HEK293T (cell line): ENCODE measurements around the gene FOXO3.
A peak's percentile ranks its signal among the peaks of the same experiment; 100 is the strongest.

ENCODE experiments used
- CTCF ChIA-PET: fragments of 350-600 bp; formaldehyde crosslinking; extraction: SDS; loops from one replicate; lab custom pipeline; 2021; ENCODE audit warnings: antibody characterized with exemption, inconsistent platforms; lab: Yijun Ruan, JAX
- POLR2A ChIA-PET: fragments of 350-600 bp; formaldehyde crosslinking; extraction: SDS; loops from one replicate; lab custom pipeline; 2020; ENCODE audit warnings: antibody characterized with exemption, inconsistent platforms; lab: Yijun Ruan, JAX
- DNase-seq: peaks from one replicate; pipeline ENCODE4 v3.0.0; 2012; ENCODE audit warnings: mixed read lengths; ENCODE audit errors: extremely low spot score
- ARNT ChIP-seq: fragments of 450-650 bp; IDR thresholded peaks from 2 replicates; pipeline ENCODE4 v1.6.1; 2017; ENCODE audit warnings: mild to moderate bottlenecking
- BHLHE40 ChIP-seq: fragments of 450-650 bp; IDR thresholded peaks from 2 replicates; pipeline ENCODE4 v1.6.1; 2016; ENCODE audit warnings: mild to moderate bottlenecking, moderate library complexity, borderline replicate concordance
- CTBP1 ChIP-seq: fragments of 450-650 bp; IDR thresholded peaks from 2 replicates; pipeline ENCODE4 v1.6.1; 2016; ENCODE audit warnings: borderline replicate concordance
- ELF4 ChIP-seq: fragments of 450-650 bp; IDR thresholded peaks from 2 replicates; pipeline ENCODE4 v1.6.1; 2017; ENCODE audit warnings: antibody characterized with exemption
- FOXA1 ChIP-seq: fragments of 450-650 bp; IDR thresholded peaks from 2 replicates; pipeline ENCODE4 v1.6.1; 2016; ENCODE audit warnings: mild to moderate bottlenecking
- FOXK2 ChIP-seq: fragments of 450-650 bp; IDR thresholded peaks from 2 replicates; pipeline ENCODE4 v1.6.1; 2016; ENCODE audit warnings: mild to moderate bottlenecking
- FOXM1 ChIP-seq: fragments of 450-650 bp; IDR thresholded peaks from 2 replicates; pipeline ENCODE4 v1.6.1; 2017; ENCODE audit warnings: mild to moderate bottlenecking, borderline replicate concordance
- HDGF ChIP-seq: fragments of 450-650 bp; IDR thresholded peaks from 2 replicates; pipeline ENCODE4 v1.6.1; 2017; ENCODE audit warnings: antibody characterized with exemption, borderline replicate concordance
- L3MBTL2 ChIP-seq: fragments of 450-650 bp; conservative IDR thresholded peaks from 2 replicates; pipeline ENCODE4 v1.6.1; 2016; ENCODE audit warnings: mild to moderate bottlenecking
- LEF1 ChIP-seq: fragments of 450-650 bp; IDR thresholded peaks from 2 replicates; pipeline ENCODE4 v1.6.1; 2017; ENCODE audit warnings: mild to moderate bottlenecking, borderline replicate concordance
- NFRKB ChIP-seq: fragments of 450-650 bp; IDR thresholded peaks from 2 replicates; pipeline ENCODE4 v1.6.1; 2016; ENCODE audit warnings: mild to moderate bottlenecking, moderate library complexity
- SP1 ChIP-seq: fragments of 450-650 bp; IDR thresholded peaks from 2 replicates; pipeline ENCODE4 v1.6.1; 2017
- SUZ12 ChIP-seq: fragments of 450-650 bp; IDR thresholded peaks from 2 replicates; pipeline ENCODE4 v1.6.1; 2016; ENCODE audit warnings: mild to moderate bottlenecking
- TARDBP ChIP-seq: fragments of 450-650 bp; IDR thresholded peaks from 2 replicates; pipeline ENCODE4 v1.6.1; 2016
- ZNF384 ChIP-seq: fragments of 450-650 bp; IDR thresholded peaks from 2 replicates; pipeline ENCODE4 v1.6.1; 2016
- TF ChIP-seq, protein P1 (sequence below): fragments of 450-650 bp; IDR thresholded peaks from 2 replicates; pipeline ENCODE4 v1.6.1; 2016

Gene FOXO3

DNA sequence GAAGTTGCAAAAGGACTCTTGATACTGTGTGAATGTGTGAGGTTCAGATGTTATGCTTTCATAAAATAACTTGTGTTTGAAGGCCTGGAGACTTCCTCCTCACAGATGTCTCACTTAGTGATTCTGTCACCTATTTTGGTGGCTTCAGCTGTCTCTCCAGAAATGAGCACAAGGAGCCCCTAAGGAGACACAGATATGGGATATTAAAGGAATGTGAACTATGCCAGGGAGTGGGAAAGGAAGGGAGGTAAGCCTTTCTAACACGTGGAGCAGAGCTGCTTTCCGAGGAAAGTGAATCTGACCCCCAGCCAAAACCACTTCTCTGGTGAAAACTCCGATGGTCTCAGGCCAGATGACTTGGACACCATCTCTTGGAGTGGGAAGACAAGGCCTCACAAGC, 10.5 kb upstream of the FOXO3 start:
- POLR2A ChIA-PET: interaction anchor here (1.0 kb wide), 1 partner anchor 8 kb away, joined by 4 read pairs; no protein-coding TSS in a partner anchor
- TF ChIP-seq CTBP1: no peak
- no peak for TF ChIP-seq TARDBP
- no peak for TF ChIP-seq SP1
- TF ChIP-seq FOXM1: no peak
- TF ChIP-seq, protein P1, sequence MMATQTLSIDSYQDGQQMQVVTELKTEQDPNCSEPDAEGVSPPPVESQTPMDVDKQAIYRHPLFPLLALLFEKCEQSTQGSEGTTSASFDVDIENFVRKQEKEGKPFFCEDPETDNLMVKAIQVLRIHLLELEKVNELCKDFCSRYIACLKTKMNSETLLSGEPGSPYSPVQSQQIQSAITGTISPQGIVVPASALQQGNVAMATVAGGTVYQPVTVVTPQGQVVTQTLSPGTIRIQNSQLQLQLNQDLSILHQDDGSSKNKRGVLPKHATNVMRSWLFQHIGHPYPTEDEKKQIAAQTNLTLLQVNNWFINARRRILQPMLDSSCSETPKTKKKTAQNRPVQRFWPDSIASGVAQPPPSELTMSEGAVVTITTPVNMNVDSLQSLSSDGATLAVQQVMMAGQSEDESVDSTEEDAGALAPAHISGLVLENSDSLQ: no peak
- TF ChIP-seq ZNF384: no peak
- no peak for TF ChIP-seq FOXK2
- TF ChIP-seq BHLHE40: no peak
- no peak for TF ChIP-seq NFRKB
- TF ChIP-seq LEF1: no peak
- TF ChIP-seq ELF4: no peak
- no peak for TF ChIP-seq ARNT
- TF ChIP-seq FOXA1: no peak
- no peak for TF ChIP-seq HDGF
- TF ChIP-seq SUZ12: no peak
- TF ChIP-seq L3MBTL2: no peak
- CTCF ChIA-PET: interaction anchor here (1.0 to 1.1 kb wide), 2 partner anchors 9 to 343 kb away, joined by 3 to 5 read pairs; no protein-coding TSS in a partner anchor
- no peak for DNase-seq

DNA sequence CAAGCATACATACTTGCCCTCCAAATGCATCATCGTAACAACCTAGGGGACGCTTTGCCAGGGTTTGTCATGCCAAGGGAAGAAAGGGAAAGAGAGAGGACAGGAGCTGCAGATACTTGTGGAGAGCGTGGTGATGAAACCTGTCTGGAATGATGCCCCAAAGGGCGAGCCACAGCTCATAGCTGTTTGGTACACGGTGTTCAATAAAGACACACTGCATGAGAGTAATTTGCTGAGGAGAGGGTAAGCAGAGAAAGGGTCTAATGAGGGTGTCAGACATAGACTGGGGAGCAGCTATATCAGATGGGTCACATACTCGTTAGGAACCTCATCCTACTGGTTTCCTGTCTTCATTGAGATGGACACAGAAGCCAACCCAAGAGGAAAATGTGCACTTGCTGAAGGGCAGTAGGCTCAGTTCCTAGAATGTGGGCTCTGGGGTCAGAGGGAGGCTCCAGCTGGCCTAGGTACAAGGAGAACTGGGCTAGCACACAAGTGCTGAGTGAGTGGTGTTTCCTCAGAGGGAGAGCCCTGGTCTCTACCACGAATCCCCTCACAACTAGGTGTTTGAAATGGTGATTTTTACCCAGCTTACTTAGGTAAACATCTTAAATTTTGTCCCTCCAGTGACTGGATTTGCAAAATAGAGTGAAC, 5.2 kb upstream of the FOXO3 start:
- ChIA-PET POLR2A (interaction anchor here (0.7 kb wide), 1 partner anchor 541 kb away, joined by 3 read pairs; no protein-coding TSS in a partner anchor), CTCF (interaction anchor here (1.0 kb wide), 1 partner anchor 282 kb away, joined by 3 read pairs; no protein-coding TSS in a partner anchor)
- DNase-seq: no peak
- no peak for TF ChIP-seq ZNF384
- TF ChIP-seq, protein P1: no peak
- no peak for TF ChIP-seq SUZ12
- TF ChIP-seq ELF4: no peak
- TF ChIP-seq NFRKB: no peak
- TF ChIP-seq ARNT: no peak
- no peak for TF ChIP-seq CTBP1
- no peak for TF ChIP-seq BHLHE40

DNA sequence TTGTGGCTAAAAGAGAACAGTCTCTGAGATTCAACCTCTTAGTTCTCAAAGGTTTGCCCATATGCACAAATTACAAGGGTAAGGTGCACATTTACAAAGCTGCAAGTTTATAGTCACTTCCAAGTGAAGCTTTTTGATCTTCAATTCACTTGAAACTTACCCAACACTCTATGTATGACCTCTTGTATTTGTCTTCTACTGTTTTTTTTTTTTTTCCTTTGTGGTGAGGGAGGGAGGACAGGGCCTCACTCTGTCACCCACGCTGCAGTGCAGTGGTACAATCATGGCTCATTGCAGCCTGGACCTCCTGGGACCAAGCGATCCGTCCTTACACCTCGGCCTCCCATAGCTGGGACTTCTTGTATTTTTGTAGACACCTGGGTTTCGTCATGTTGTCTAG, 4.5 kb upstream of the FOXO3 start:
- POLR2A ChIA-PET: interaction anchor here (1.4 to 1.5 kb wide), 2 partner anchors 14 to 292 kb away, joined by 3 to 6 read pairs; partner anchors contain the start of gene ARMC2
- no peak for TF ChIP-seq FOXA1
- no peak for TF ChIP-seq ELF4
- TF ChIP-seq, protein P1: no peak
- no peak for TF ChIP-seq NFRKB
- TF ChIP-seq SP1: no peak
- TF ChIP-seq TARDBP: no peak
- TF ChIP-seq ZNF384: no peak
- no peak for TF ChIP-seq ARNT
- no peak for TF ChIP-seq L3MBTL2
- TF ChIP-seq HDGF: no peak
- TF ChIP-seq BHLHE40: no peak
- TF ChIP-seq FOXM1: no peak
- CTCF ChIA-PET: interaction anchor here (1.0 to 1.1 kb wide), 2 partner anchors 282 to 337 kb away, joined by 3 read pairs; no protein-coding TSS in a partner anchor
- no peak for DNase-seq

DNA sequence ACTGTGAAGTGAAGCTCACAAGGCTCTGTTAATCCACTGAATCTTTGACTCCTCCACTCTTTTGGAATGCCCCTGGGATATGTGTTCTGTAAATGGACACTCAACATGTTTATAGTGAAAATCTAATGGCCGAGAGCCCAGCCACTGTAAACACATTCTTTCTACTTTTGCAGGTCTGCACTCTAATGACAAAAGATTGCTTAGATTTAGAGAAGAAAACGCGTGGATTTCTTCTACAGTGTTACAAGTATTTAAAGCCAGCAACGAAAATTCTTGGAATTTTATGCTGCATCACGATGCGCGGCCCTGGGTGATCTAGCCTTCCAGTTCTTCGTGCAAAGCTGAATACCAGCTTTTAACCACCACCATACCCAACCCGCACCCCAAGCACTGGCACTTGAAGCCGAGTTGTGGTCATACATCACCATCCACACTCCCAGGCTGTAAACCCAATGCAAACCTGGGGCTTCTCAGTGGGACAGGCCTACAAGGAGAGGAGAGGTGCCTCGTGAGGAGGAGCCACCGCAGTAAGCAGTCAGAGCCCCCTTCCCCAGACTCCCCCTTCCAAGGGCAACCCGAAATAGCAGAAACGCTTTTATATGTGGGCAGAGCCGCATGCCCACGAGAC, 3.7 kb upstream of the FOXO3 start:
- ChIA-PET CTCF (interaction anchor here (0.7 to 1.1 kb wide), 3 partner anchors 281 to 814 kb away, joined by 3 to 5 read pairs (median 3); no protein-coding TSS in a partner anchor), POLR2A (interaction anchor here (1.4 to 2.0 kb wide), 3 partner anchors 15 to 537 kb away, joined by 3 to 8 read pairs (median 6); partner anchors contain the start of genes ARMC2 and SESN1)
- no peak for TF ChIP-seq FOXA1
- no peak for TF ChIP-seq NFRKB
- TF ChIP-seq SUZ12: no peak
- TF ChIP-seq FOXK2: no peak
- no peak for TF ChIP-seq BHLHE40
- TF ChIP-seq ELF4: no peak
- no peak for TF ChIP-seq FOXM1
- no peak for TF ChIP-seq ARNT
- TF ChIP-seq, protein P1: no peak
- TF ChIP-seq L3MBTL2: no peak
- no peak for DNase-seq

DNA sequence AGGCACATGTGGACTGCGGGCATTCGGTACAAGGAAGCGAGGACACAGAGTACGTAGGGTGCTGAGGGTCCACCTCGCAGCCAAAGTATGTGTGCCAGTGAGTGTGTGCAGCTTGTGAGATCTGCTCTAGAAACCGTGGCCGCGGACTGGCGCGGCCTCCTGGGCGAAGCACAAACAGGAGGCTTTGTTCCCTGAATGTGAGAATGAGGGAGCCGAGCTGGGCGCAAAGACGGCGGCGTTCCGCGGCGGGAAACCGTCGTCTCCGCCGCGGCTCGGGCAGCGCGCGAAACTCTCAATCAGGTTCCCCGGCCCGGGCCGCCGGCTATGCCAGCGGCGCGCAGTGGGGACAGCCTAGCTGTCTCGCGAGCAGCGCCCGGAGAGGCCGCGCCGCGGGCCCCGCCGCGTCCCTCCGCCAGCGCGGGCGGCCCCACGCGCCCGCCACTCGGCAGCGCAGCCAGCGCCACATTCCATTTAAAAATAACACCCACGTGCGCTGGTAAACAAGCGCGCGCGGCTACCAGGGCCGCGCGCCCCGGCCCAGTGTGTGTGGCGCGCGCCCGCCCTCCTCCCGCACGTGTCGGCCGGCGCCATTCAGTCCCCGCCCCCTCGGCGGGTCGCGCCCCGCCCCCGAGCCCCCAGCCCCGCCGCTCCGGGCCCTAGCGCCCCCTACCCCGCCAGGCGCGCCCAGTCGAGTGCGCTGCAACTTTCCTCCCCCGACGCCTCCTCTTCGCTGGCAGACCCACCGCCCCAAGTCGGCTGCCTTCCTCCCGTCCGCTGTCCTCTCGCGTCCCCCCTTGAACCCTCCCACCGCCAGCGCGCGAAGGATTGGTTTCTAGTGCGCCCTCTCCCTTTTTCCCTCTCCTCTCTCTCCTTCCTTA, 3.0 kb upstream of the FOXO3 start:
- peak; percentile 82 for TF ChIP-seq L3MBTL2
- no peak for TF ChIP-seq LEF1
- POLR2A ChIA-PET: interaction anchor here (0.7 to 2.2 kb wide), 22 partner anchors 7 to 536 kb away, joined by 3 to 11 read pairs (median 4); partner anchors contain the start of genes ARMC2 and SESN1
- DNase-seq: peak; percentile 76
- CTCF ChIA-PET: no interaction called here
